ENCODE data around the gene RDX. TPM values are rescaled to one million over a fixed set of nuclear protein-coding genes. Genes with fewer than 3 reads are reported as not detected.

Gene RDX
- total and polyA plus RNA-seq, 2 experiments from 2014 or later: 45.2 to 226 TPM

- H3F3A ChIP-seq (replicated peaks; ENCODE audit: low read depth): no peaks in the 10 kb centered on the region
- H3K27me3 ChIP-seq (ENCODE audit: insufficient read depth): no peaks in the 10 kb centered on the region
- peaks cover 23% of the 10 kb centered on the region for H3K36me3 ChIP-seq (ENCODE audit: insufficient read depth)
- Mint-ChIP-seq H3K27ac (no peak overlapping the region), H3K4me1 (no peaks in the 10 kb centered on the region), H3K27me3 (ENCODE audit: insufficient read depth, low read depth, poor library complexity) (peaks cover 2% of the 10 kb centered on the region), H3K36me3 (ENCODE audit: low read depth) (peaks cover 57% of the 10 kb centered on the region), H3K4me3 (no peak overlapping the region), H3K9me3 (no peaks in the 10 kb centered on the region)
- H3K9me2 ChIP-seq (ENCODE audit: insufficient read depth): no peaks in the 10 kb centered on the region
- no peaks in the 10 kb centered on the region for H3K4me1 ChIP-seq (ENCODE audit: insufficient read depth)
- H3K79me2 ChIP-seq (replicated peaks; ENCODE audit: insufficient read depth): peaks cover 12% of the 10 kb centered on the region
- no peak overlapping the region for H3K27ac ChIP-seq (ENCODE audit: low read depth)
- ATAC-seq (no peak), DNase-seq (ENCODE audit: low spot score) (no peak)
- H4K20me1 ChIP-seq (replicated peaks; ENCODE audit: insufficient read depth): peaks cover 7% of the 10 kb centered on the region; the same call in 1 of the 2 replicates
- no peak overlapping the region for H3K4me3 ChIP-seq
- TF ChIP-seq ZNF114 (CRISPR knock-in tag; IDR thresholded peaks at IDR 0.05) (no peak), POLR2AphosphoS5 (IDR thresholded peaks at IDR 0.05; ENCODE audit: low read depth) (no peak), EZH2 (IDR thresholded peaks at IDR 0.05; ENCODE audit: low read depth, unreplicated experiment) (no peak), NANOG (IDR thresholded peaks at IDR 0.05; ENCODE audit: borderline replicate concordance) (no peak)
- no peak overlapping the region for H3K4me2 ChIP-seq
- no peak overlapping the region for H2AFZ ChIP-seq
Measured at GRCh38 chr11:110262072-110262403, 34.4 kb downstream of the RDX start.

GRCh38 chr11:110261195-110262071, 35.0 kb downstream of the RDX start:
- H3K36me3 ChIP-seq (ENCODE audit: insufficient read depth): peaks cover 29% of the 10 kb centered on the region
- ATAC-seq (no peak), DNase-seq (ENCODE audit: low spot score) (no peak)
- no peaks in the 10 kb centered on the region for H3K9me2 ChIP-seq (ENCODE audit: insufficient read depth)
- Mint-ChIP-seq H3K27ac (no peak overlapping the region), H3K27me3 (ENCODE audit: insufficient read depth, low read depth, poor library complexity) (peaks cover 2% of the 10 kb centered on the region), H3K4me3 (no peak overlapping the region), H3K9me3 (no peaks in the 10 kb centered on the region), H3K4me1 (no peaks in the 10 kb centered on the region), H3K36me3 (ENCODE audit: low read depth) (peaks cover 57% of the 10 kb centered on the region)
- no peaks in the 10 kb centered on the region for H3F3A ChIP-seq (replicated peaks; ENCODE audit: low read depth)
- no peak overlapping the region for H3K4me2 ChIP-seq
- H3K27ac ChIP-seq (ENCODE audit: low read depth): no peak overlapping the region
- H3K79me2 ChIP-seq (replicated peaks; ENCODE audit: insufficient read depth): peaks cover 8% of the 10 kb centered on the region
- no peak overlapping the region for H2AFZ ChIP-seq
- H4K20me1 ChIP-seq (replicated peaks; ENCODE audit: insufficient read depth): peaks cover 7% of the 10 kb centered on the region; the same call in 1 of the 2 replicates
- H3K4me1 ChIP-seq (ENCODE audit: insufficient read depth): no peaks in the 10 kb centered on the region
- H3K27me3 ChIP-seq (ENCODE audit: insufficient read depth): no peaks in the 10 kb centered on the region
- H3K4me3 ChIP-seq: no peak overlapping the region
- TF ChIP-seq POLR2AphosphoS5 (IDR thresholded peaks at IDR 0.05; ENCODE audit: low read depth) (no peak), EZH2 (IDR thresholded peaks at IDR 0.05; ENCODE audit: low read depth, unreplicated experiment) (no peak), CREB1 (CRISPR knock-in tag; IDR thresholded peaks at IDR 0.05; ENCODE audit: low read depth) (no peak), EZH2phosphoT487 (IDR thresholded peaks at IDR 0.05; ENCODE audit: unreplicated experiment) (no peak), NANOG (IDR thresholded peaks at IDR 0.05; ENCODE audit: borderline replicate concordance) (no peak), ZNF114 (CRISPR knock-in tag; IDR thresholded peaks at IDR 0.05) (no peak), STAT1 (IDR thresholded peaks at IDR 0.05; ENCODE audit: unreplicated experiment) (no peak), ZNF462 (CRISPR knock-in tag; IDR thresholded peaks at IDR 0.05) (no peak), REST (IDR thresholded peaks at IDR 0.05; ENCODE audit: unreplicated experiment) (no peak)

Data from GM23338 (cell line).